COR-L47 (cell line): ENCODE data around the gene ABHD16B.
A peak's percentile ranks its signal among the peaks of the same experiment; 100 is the strongest.
"Not testable (repeated sequence)": the region's sequence is repeated elsewhere in the genome, so short reads cannot be mapped to it uniquely, and the experiment has no call there.

Experiments
- DNase-seq: peaks from one replicate; lab custom pipeline; 2025; lab: John Stamatoyannopoulos, UW

The ABHD16B gene

DNA sequence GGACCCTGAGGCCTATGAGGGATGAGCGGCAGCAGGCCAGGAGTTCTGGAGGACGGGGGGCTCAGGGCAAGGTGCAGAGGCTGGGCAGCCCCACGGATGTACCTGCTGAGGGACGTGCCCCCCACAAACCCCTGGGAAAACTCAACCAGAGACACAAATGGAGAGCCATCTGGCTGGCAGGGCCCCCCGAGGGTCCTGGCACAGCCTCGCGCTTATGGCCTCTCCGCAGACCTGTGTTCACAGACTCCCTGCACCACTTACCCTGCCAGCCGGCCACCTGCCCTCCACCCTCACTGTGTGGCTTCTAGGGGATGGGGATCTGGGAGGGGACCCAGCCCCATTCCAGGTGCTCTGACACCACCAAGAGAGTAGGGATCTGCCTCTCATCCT lies 26.8 kb upstream of the ABHD16B start:
- DNase-seq, result no peak

DNA sequence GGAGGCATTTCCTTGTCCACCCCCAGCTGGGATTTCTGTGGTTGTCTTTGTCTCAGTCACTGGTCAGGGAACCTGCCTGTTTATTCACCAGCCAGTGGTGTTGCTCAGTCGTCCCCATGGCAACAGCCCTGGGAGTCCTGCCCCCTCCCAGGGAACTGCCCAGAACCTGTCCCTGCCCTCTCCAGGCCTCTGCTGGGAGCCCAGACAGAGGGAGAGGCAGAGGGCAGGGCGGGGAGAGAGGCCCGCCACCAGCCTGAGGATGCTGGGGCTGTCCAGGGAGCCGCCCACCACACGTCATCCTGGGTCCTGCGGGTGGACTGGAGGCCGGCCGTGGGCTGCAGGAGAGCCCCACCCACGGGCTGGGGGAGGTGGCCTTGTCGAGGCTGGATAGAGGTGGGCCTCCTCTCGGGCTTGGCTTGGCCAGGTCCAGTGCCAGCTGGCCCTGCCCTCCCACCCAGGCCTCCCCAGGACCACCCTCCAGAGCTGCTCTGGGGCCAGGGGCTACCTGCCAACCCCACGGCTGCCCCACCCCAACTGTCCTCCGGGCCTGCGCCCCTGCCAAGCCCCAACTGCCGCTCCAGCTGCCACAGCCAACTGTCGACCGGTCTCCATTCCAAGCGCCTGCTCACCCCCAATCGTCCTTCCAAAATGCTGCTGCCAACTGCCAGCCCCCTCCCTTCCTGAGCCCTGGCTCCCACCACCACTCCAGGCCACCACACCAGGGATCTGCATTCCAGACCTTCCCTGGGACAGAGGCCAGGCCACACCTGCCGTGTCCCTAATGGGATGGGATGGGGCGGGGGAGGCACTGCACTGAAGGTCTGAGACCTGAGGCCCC lies 26.1 kb upstream of the ABHD16B start:
- DNase-seq, result peak; percentile 90

DNA sequence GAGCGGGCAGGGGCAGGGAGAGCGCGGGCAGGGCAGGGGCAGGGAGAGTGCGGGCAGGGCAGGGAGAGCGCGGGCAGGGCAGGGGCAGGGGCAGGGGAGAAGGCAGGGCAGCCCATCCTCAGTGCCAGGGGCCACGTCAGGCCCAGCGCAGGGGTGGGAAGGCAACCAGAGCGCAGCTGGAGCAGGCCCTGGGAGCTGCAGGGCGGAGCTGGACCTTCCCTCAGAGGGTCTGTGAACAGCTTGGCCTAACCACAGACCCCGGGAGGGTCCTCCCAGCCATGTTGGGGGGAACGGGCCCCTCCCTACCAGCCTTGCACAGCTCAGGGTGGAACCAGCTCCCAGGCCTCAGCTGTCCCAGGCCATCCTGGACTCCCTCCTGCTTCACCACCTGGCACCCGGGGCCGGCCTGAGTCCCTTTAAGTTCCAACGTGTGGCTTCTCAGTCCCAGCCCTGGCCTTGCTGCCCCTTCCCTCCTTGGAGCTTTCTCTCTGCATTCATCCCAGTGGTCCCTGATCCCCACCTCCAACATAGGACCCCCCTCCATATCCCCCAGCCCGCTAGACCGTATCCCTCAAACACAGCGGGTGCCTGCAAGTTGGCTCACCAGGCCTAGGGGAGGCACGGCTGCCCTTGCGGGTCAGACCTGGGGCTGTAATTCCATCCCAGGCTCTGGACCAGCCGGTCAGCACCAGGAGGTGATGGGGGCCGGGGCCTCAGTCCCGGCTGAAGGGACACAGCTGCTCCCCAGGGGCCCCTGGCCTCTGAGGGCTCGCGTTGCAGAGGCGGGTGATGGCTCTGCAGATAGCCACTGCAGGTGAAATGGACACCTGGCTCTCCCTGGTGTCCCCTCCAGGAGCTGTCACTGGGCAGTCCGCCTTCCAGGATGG lies 24.6 kb upstream of the ABHD16B start:
- DNase-seq, result no peak

DNA sequence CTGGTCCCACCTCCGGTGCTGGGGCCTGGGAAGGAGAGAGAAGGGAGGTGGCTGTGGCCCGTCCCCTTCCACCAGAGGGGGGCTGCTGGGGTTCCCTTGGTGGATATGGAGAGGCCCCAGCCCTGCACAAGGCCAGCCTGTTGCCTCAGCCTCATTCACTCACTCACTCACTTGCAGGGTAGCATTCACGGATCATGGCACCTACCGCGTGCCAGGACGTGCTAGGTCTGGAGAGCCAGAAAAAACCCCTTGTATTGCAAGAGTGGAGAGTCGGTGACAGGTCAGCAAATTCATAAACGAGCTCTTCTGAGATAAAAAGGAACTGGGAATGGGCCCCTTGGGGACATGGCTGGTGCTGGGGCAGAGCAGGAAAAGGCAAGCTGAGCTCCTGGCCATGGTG lies 23.8 kb upstream of the ABHD16B start:
- no peak for DNase-seq

DNA sequence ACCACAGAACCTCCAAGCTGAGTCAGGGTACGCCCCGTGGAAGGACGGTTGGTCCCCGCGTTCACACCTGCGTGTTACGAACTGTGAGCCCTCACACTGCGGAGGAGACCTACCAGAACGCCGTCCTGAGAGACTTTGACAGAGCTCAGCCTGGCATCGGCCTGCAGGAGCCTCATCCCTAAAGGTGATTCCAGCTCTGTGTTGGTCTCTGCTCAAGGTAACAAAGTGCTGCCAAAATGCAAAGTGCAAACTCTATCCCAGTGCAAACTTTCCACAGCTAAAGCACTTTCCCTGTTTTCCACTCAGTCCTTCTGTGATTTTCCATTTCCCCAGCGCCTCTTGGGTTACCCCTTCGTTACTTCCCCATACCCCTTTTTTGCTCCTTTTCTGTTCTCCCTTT lies 21.7 kb upstream of the ABHD16B start:
- DNase-seq, result no peak

DNA sequence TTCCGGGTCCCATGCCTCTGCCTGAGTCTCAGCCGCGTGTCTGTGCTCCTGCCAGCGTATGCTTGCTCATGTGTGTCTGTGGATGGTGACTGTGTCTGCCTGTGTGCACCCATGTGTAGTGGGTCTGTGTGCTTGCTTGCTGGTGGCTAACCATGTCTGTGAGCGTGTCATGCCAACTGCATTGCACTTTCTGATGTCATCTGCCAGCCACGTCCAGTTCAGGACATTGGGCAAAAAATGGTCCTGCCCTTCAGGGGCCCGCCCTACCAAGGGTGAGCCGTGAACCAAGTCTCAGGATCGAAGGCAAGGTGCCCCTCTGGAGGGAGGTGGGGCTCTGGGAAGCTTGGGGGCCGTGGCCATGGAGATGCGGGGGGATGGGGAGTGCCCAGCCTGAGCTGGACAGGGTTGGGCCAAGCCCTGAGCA lies 20.9 kb upstream of the ABHD16B start:
- no peak for DNase-seq

DNA sequence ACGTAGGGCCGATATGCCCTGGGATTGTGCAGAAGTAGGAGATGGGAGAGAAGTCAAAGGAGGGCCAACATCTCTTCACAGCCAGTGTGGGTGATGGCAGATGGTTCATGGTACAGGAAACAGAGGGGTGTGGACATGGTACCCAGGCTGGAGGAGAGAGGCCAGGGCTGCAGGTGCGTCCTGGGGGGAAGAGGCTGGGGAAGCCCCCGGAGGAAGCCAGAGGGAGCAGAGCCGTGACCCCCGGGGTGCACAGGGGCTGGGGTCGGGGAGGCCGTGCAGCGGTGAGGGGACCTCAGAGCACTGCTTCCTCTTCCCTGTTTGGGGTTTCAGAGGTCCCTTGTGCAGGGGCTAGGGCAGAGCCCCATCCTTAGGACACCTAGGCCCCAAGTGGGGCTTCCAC lies 19.0 kb upstream of the ABHD16B start:
- DNase-seq, result no peak

DNA sequence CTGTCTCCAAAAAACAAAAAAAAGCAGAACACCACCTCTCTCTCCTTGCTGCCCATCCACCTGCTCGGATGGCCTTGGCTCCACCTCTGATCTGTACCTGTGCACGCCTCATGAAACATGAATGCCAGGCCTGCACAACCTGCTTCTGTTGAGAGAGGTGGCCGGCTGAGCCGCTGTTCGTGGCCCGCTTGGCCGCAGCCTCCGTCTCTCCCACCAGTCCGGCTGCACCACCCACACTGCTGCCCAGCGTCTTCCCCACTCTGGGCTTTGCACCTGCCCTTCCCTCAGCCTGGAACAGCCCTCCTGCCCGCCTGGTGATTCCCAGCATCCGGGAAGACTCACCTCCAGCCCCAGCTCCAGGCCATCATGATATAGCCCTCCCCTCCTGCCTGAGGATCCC lies 18.1 kb upstream of the ABHD16B start:
- DNase-seq, result no peak

DNA sequence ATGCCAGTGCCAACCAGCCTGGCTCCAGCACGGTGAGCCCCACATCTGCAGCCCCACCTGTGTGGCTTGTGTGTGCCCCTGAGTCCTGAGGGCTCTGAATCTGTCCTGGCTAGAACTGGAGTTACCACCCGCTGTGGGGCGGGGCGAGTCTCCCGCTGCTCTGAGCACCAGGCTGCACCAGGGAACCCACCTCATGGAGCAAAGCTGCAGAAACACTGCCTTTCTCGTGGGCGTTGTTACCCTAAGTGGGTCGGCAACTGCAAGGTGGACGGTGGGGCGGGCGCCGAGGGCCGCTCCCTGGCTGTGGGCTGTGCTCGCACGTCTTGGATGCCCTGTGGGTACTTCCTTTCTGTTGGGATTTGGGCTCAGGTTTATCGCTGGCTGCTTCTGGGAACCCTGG lies 17.5 kb upstream of the ABHD16B start:
- peak; percentile 33 for DNase-seq

DNA sequence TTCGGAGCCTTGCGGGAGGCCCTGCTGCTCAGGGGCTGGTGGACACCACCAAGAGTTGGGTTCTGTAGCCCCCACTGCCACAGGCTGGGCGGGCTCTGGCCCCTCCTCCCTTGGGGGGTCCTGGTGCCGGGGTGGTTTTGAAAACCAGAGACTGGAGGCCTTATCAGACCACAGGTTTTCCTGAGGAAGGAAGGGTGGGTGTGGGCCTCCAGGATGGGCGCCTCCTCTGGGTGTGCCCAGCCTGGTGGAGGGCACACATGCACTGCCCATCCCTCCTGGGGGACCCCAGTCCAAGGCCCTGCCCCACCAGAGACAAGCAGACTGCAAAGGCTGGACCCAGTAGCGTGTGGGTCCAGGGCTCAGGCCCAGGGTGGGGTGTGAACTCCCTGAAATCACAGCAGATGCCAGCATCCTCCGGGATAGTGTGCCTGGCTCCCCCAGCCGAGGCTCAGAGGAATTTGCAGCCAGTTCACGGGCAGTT lies 16.7 kb upstream of the ABHD16B start:
- DNase-seq, result no peak

DNA sequence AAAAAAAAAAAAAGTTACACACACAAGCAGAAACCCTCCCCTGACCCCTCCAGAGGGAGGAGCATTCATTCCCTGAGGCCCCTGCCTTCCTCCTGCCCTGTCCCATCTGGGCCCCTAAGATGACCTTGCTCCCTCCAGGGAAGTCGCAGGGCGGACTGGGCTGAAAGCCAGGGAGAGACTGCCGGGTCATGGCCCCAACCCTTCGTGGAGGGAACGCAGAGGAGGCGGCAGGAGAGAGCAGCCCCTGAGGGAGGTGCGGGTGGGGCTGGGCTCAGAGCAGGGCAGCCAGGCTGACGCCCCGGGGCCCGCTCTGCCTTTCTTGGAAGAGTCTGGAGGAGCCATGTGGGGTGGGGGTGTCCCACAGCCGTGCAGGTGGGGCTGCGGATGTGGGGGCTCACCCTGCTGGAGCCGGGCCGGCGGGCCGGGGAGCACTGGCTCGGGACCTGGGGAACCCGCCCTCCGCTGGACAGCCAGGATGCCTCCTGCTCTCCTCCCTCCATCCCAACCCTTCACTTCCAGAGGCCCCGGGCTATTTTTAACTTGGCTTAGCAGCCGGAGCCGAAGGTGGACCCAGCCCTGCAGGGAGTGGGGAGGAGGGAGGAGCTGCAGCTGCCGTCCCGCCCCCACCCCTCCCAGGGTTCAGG lies 15.0 kb upstream of the ABHD16B start:
- DNase-seq, result no peak

DNA sequence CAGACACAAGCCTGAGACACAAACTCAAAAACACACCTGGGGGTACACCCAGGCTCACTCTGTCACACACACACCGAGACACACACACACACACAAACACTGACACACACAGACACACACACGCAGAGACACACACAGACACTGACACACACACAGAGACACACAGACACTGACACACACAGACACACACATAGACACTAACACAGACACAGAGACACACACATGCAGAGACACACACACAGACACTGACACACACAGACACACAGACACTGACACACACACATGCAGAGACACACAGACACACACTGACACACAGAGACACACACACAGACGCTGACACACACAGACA lies 14.4 kb upstream of the ABHD16B start:
- no peak for DNase-seq

DNA sequence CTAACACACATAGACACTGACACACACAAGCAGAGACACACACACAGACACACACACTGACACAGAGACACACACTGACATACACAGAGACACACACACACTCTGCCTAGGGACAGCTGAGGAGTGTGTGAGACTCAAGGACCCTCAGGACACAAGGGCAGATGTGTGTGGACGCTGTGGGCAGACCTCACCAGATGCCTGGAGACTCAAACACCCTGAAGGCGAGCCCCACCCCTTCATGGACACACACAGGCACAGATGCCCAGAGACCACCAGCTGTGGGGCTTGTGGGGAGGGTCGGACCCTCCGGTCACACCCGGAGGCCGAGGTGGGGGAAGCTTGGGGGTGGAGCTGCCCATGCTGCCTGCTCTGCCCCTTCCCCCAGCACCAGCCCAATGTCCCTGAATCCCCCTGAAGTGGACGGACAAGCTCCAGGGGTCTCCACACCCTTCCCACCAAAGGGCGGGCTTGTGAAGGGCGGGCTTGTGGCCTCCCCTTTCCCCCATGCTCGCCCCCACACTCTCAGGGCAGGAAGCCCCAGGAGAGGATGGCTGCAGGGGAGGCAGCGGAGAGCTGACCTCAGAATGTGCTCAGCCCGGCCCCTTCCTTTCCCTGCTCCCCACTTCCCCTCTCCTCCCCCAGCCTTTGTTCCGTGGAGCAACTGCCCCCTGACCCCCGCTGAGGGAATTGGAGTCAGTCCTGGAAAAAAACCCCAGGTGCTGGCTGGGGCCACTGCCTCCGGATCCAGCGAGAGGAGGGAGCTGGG lies 13.9 kb upstream of the ABHD16B start:
- DNase-seq, result no peak

DNA sequence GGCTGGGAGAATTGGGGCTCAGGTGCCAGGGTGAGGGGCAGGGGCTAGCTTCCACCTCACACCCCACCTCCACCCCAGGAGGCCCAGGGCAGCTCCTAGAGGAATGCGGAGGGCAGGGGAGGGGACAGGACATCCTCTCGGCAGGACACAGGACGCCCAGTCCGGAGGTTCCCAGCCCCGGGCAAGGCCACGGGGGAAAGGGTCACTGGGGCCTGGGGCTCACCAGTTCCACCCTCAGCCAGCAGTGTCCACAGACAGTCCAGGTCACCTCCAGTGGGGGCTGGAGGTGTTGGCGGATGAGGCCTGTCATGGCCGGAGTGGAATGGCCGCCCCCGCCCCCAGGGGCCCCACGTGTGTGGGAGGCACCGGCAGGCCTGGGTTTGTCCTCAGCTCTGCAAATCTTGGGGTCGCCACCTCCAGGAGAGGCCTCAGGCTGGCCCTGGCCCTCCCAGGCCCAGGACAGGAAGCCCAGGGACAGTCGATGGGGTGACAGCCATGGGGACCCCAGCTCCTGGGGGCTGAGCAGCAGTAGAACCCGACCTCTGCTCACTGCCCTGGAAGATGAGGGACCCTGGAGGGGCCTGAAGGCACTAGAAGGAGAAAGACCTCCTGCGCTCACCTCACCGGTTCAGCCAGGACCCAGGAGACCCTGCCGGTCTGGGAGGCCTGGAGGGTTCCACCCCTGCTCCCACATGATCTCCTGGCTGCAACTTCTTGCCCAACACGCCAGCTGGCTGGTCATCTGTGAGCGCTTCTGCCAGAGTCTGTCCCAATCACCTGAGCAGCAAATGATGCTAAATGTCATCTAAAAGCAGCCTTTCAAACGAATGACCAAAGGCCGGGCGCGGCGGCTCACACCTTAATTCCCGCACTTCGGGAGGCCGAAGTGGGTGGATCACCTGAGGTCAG lies 13.0 kb upstream of the ABHD16B start:
- no peak for DNase-seq

DNA sequence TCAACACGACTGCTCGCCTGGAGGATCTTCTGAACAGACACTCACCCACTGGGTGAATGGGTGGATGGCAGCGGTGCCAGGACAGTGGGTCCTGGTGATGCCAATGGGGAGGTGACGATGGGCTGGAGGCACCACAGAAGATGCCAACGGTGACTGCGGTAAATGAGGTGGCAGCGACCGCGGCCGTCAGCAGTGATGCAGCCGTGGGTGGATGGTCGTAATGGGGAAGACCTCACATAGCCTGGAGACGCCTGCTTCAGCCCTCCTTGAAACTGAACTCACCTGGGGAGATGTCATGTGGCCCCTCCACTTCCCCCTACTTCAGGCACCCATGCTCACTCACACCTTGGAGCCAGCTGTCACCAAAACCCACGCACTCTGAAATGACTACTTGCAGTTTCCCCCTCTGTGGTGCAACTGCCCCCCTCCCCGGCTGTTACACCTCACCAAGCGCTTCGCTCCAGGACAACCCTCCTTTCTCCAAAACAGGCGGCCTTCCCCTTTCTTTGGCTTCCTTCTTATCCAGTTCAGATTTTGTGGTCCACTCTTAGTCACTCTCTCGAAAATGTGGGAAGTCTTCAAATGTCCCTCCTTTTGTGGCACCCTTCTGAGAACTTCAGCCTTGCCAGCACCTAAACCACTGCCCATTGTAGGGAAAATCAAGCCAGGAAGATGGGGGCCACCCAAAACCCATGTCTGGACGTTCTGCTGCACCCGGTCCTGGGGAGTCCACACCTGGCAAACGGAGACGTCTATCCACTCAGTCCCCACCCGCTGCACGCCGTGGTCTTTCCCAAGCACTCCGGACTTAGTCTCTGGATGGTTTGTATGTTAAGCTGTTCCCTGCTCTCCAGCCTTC lies 10.4 kb upstream of the ABHD16B start:
- DNase-seq, result no peak

DNA sequence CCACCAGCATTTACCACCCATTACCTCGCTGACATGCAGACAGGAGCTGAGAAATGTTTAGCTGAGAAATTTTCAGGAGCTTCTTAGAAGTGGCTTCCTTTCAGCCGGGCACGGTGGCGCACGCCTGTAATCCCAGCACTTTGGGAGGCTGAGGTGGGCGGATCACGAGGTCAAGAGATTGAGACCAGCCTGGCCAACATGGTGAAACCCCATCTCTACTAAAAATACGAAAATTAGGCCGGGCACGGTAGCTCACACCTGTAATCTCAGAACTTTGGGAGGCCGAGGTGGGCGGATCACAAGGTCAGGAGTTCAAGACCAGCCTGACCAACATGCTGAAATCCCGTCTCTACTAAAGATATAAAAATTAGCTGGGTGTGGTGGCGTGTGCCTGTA lies 9.8 kb upstream of the ABHD16B start:
- not testable (repeated sequence) for DNase-seq

DNA sequence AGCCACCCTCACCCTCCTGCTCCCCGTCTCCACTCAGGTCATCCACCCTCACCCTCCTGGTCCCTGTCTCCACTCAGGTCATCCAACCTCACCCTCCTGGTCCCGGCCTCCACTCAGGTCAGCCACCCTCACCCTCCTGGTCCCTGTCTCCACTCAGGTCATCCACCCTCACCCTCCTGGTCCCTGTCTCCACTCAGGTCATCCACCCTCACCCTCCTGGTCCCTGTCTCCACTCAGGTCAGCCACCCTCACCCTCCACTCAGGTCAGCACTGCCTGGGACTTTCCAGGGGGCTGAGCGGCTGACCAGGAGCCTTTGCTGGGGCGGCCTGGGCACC lies 7.6 kb upstream of the ABHD16B start:
- DNase-seq, result not testable (repeated sequence)

DNA sequence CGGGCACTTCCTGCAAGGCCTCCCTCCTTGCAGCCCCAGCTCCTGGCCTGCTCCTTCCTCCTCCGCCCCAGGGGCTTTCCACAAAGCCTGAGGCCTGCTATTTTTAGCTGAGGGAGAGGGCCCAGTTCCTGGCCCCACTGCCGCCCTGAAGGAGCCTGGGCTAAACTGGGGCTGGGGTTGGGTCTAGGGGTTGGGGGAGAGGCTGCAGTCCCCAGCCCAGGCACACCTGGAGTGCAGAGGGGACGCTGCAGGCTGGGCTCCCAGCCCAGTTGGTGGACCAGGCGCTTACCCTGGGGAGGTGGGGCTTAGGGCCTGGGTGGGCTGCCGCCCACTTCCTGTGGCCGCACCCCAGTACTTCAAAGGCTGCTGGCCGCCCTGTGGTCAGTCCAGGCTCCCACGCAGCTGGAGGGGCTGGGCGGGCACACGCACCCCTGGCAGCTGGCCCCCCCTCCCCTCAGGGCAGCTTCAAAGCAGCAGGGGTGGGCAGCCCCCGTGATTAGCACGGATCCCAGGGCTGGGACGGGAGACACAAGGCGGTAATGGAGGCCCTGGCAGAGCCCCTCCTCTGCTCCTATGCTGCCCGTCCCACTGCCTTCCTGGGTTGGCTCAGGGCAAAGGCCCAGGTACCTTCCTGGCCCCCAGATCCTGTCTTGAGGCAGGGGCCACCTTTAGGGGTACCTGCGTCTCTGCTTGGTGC lies 7.1 kb upstream of the ABHD16B start:
- no peak for DNase-seq

DNA sequence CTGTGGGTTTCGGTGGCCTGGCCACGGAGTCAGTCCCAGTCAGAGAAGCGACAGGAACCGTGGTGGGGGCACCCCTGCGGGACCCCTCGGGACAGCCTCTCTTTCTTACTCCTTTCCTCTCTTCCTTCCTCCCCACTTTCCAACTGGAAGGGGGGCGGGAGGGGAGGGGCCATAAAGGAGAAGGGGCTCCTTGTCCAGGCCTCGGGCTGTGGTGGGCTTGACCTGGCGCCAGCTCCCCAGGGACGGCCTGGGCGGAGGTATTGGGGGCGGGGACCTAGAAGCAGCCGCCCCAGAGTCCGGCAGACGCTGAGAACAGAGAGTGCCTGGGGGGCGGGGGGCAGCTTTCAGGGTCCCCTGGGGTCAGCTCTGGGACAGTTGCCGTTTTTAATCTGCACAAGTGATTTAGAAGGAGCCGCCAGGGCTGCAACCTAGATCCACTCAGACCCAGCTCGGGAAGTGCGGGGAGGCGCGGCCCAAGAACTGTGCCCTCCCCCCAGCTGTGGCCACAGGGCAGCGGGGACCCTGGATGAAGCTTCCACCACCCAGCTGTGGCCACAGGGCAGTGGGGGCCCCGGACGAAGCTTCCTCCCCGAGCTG lies 6.4 kb upstream of the ABHD16B start:
- no peak for DNase-seq
